GM23338 (cell line): ENCODE results near the gene PPP6R2. TPM values are rescaled to one million over a fixed set of nuclear protein-coding genes. Genes with fewer than 3 reads are reported as not detected.
A peak's percentile ranks its signal among the peaks of the same experiment; 100 is the strongest.

ENCODE experiments used
- ATAC-seq: fragments of 200-7000 bp; cut with Tn5 transposase; 3 replicates; pipeline ENCODE4 v1.9.1; 2020
- DNase-seq: peaks from one replicate; pipeline ENCODE4 v3.0.0-alpha.2; 2015; ENCODE audit warnings: low spot score
- H2AFZ ChIP-seq: fragments of 200-600 bp; sonication (generic); 2 replicates; pipeline ENCODE4 v1.8.0; 2016; ENCODE audit warnings: antibody characterized with exemption, mild to moderate bottlenecking, moderate library complexity
- H3F3A ChIP-seq: fragments of 200-600 bp; sonication (generic); replicated peaks from 2 replicates; pipeline ENCODE4 v1.8.0; 2017; ENCODE audit warnings: antibody characterized with exemption, mixed run types, low read depth
- H3K27ac ChIP-seq: fragments of 200-600 bp; sonication (generic); 2 replicates; pipeline ENCODE4 v1.6.1; 2016; ENCODE audit warnings: low read depth
- H3K27me3 ChIP-seq: fragments of 200-600 bp; sonication (generic); 2 replicates; pipeline ENCODE4 v1.8.0; 2016; ENCODE audit warnings: mild to moderate bottlenecking, mixed run types, moderate library complexity; ENCODE audit not compliant: insufficient read depth
- H3K36me3 ChIP-seq: fragments of 200-600 bp; sonication (generic); 2 replicates; pipeline ENCODE4 v1.8.0; 2016; ENCODE audit warnings: mild to moderate bottlenecking; ENCODE audit not compliant: insufficient read depth
- H3K4me1 ChIP-seq: fragments of 200-600 bp; sonication (generic); 2 replicates; pipeline ENCODE4 v1.8.0; 2016; ENCODE audit warnings: mild to moderate bottlenecking, moderate library complexity; ENCODE audit not compliant: insufficient read depth
- H3K4me2 ChIP-seq: fragments of 200-600 bp; sonication (generic); 2 replicates; pipeline ENCODE4 v1.7.1; 2017; ENCODE audit warnings: mixed run types
- H3K4me3 ChIP-seq: fragments of 200-600 bp; sonication (generic); 2 replicates; pipeline ENCODE4 v1.6.1; 2016; ENCODE audit warnings: mixed run types
- H3K79me2 ChIP-seq: fragments of 200-600 bp; sonication (generic); replicated peaks from 2 replicates; pipeline ENCODE4 v1.8.0; 2017; ENCODE audit warnings: mild to moderate bottlenecking; ENCODE audit not compliant: insufficient read depth
- H3K9me2 ChIP-seq: fragments of 200-600 bp; sonication (generic); 2 replicates; pipeline ENCODE4 v1.8.0; 2017; ENCODE audit not compliant: insufficient read depth
- H4K20me1 ChIP-seq: fragments of 200-600 bp; sonication (generic); replicated peaks from 2 replicates; pipeline ENCODE4 v1.8.0; 2017; ENCODE audit warnings: mild to moderate bottlenecking; ENCODE audit not compliant: insufficient read depth
- H3K27ac Mint-ChIP-seq: 2 replicates; pipeline ENCODE4 v1.8.0; 2020; ENCODE audit warnings: inconsistent platforms, mild to moderate bottlenecking, moderate library complexity, mixed read lengths
- H3K27me3 Mint-ChIP-seq: 3 replicates; pipeline ENCODE4 v1.8.0; 2022; ENCODE audit warnings: low read depth, mild to moderate bottlenecking, moderate library complexity, mixed read lengths, inconsistent platforms; ENCODE audit not compliant: insufficient read depth, poor library complexity
- H3K36me3 Mint-ChIP-seq: 3 replicates; pipeline ENCODE4 v1.8.0; 2021; ENCODE audit warnings: low read depth, mild to moderate bottlenecking, inconsistent platforms, moderate library complexity, mixed read lengths
- H3K4me1 Mint-ChIP-seq: 3 replicates; pipeline ENCODE4 v1.8.0; 2020; ENCODE audit warnings: mild to moderate bottlenecking, inconsistent platforms, mixed read lengths
- H3K4me3 Mint-ChIP-seq: 3 replicates; pipeline ENCODE4 v1.8.0; 2021; ENCODE audit warnings: moderate library complexity, mild to moderate bottlenecking, inconsistent platforms, mixed read lengths
- H3K9me3 Mint-ChIP-seq: 3 replicates; pipeline ENCODE4 v1.8.0; 2020; ENCODE audit warnings: moderate library complexity, mild to moderate bottlenecking, inconsistent platforms, mixed read lengths
- CREB1 ChIP-seq: fragments of 250-450 bp; sonication (Bioruptor Pico); IDR thresholded peaks from 2 replicates; pipeline ENCODE4 v1.5.0; 2020; ENCODE audit warnings: low read depth, mild to moderate bottlenecking, moderate library complexity
- EZH2phosphoT487 ChIP-seq: fragments of 200-600 bp; sonication (generic); IDR thresholded peaks from one replicate; pipeline ENCODE4 v1.8.1; 2018; ENCODE audit warnings: antibody characterized with exemption; ENCODE audit not compliant: unreplicated experiment
- JUNB ChIP-seq: IDR thresholded peaks from one replicate; pipeline ENCODE4 v1.6.1; 2016; ENCODE audit warnings: antibody characterized with exemption; ENCODE audit not compliant: unreplicated experiment
- POLR2AphosphoS5 ChIP-seq: IDR thresholded peaks from 2 replicates; pipeline ENCODE4 v1.6.1; 2016; ENCODE audit warnings: antibody characterized with exemption, low read depth
- STAT1 ChIP-seq: IDR thresholded peaks from one replicate; pipeline ENCODE4 v1.6.1; 2016; ENCODE audit warnings: antibody characterized with exemption; ENCODE audit not compliant: unreplicated experiment
- ZNF114 ChIP-seq: fragments of 250-450 bp; sonication (Bioruptor Pico); IDR thresholded peaks from 2 replicates; pipeline ENCODE4 v1.5.0; 2020; ENCODE audit warnings: mild to moderate bottlenecking, moderate library complexity
- polyA plus RNA-seq: library from polyadenylated mRNA; unstranded; fragments of >200 nt; fragmentation: Nextera tagmentation; extraction: Ambion mirVana; gene quantifications from 2 replicates; pipeline ENCODE4 v1.2.1, GENCODE V29; 2016
- total RNA-seq: library from RNA; depleted of rRNA; stranded (reverse); fragments of >200 nt; shearing (Covaris generic); gene quantifications from 2 replicates; pipeline ENCODE4 v1.2.3, GENCODE V29; 2014
- TF ChIP-seq, protein P1 (sequence below): IDR thresholded peaks from one replicate; pipeline ENCODE4 v1.6.1; 2018; ENCODE audit warnings: antibody characterized with exemption; ENCODE audit not compliant: unreplicated experiment
- TF ChIP-seq, protein P2 (sequence below): IDR thresholded peaks from 2 replicates; pipeline ENCODE4 v1.6.1; 2016; ENCODE audit warnings: antibody characterized with exemption
- TF ChIP-seq, protein P3 (sequence below), 2 experiments: fragments of 200-600 bp in 1 of 2; sonication (generic) in 1 of 2; conservative IDR thresholded peaks; 2 replicates each; pipeline versions ENCODE4 v1.5.1 to v1.6.1; 2016 to 2017; ENCODE audit warnings: antibody characterized with exemption in 2 of 2, low read depth in 2 of 2, mild to moderate bottlenecking in 2 of 2, moderate library complexity in 1 of 2
- TF ChIP-seq, protein P4 (sequence below): fragments of 250-450 bp; sonication (Bioruptor Pico); IDR thresholded peaks from 2 replicates; pipeline ENCODE4 v1.5.0; 2020; ENCODE audit warnings: mild to moderate bottlenecking, moderate library complexity

PPP6R2 gene
- total and polyA plus RNA-seq, 2 experiments from 2014 or later, result 11.9 to 45.8 TPM

DNA sequence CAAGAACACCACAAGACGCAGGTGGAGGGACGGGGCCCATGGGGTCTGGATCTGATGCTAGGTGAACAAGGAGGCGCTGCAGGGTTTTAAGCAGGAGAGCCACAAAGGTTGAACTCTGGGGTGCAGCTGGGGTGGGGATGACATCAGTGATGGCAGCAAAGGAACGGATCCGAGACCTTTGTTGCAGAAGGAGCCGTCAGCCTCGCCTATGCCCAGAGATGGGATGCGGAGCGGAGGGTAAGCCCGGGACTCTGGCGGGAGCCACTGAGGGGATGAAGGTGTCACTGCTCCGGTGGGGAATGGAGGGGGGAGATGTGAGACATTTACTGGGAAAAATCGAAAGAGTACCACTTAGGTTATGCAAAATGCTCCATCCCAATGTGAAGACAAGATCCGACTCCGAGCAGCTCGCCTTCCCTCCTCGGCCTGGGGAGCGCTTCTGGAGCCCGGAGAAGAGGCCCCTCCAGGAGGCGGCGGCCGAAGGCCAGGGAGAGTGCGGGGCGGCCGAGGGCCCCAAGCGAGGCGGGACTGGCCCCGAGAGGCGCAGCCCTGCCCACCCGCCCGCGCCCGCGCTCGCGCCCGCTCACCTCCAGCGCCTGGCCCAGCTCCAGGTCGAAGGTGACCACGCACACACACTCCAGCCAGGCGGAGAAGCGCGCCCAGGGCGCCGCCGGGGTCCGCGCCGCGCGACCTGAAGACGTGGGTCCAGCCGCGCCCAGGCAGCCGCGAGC lies 16.7 kb upstream of the PPP6R2 start (continued):
- TF ChIP-seq, protein P1, sequence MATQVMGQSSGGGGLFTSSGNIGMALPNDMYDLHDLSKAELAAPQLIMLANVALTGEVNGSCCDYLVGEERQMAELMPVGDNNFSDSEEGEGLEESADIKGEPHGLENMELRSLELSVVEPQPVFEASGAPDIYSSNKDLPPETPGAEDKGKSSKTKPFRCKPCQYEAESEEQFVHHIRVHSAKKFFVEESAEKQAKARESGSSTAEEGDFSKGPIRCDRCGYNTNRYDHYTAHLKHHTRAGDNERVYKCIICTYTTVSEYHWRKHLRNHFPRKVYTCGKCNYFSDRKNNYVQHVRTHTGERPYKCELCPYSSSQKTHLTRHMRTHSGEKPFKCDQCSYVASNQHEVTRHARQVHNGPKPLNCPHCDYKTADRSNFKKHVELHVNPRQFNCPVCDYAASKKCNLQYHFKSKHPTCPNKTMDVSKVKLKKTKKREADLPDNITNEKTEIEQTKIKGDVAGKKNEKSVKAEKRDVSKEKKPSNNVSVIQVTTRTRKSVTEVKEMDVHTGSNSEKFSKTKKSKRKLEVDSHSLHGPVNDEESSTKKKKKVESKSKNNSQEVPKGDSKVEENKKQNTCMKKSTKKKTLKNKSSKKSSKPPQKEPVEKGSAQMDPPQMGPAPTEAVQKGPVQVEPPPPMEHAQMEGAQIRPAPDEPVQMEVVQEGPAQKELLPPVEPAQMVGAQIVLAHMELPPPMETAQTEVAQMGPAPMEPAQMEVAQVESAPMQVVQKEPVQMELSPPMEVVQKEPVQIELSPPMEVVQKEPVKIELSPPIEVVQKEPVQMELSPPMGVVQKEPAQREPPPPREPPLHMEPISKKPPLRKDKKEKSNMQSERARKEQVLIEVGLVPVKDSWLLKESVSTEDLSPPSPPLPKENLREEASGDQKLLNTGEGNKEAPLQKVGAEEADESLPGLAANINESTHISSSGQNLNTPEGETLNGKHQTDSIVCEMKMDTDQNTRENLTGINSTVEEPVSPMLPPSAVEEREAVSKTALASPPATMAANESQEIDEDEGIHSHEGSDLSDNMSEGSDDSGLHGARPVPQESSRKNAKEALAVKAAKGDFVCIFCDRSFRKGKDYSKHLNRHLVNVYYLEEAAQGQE, result no peak
- TF ChIP-seq POLR2AphosphoS5, result no peak
- no peak for TF ChIP-seq CREB1
- TF ChIP-seq ZNF114 (CRISPR knock-in tag), result no peak
- no peak for TF ChIP-seq JUNB
- TF ChIP-seq, protein P2, sequence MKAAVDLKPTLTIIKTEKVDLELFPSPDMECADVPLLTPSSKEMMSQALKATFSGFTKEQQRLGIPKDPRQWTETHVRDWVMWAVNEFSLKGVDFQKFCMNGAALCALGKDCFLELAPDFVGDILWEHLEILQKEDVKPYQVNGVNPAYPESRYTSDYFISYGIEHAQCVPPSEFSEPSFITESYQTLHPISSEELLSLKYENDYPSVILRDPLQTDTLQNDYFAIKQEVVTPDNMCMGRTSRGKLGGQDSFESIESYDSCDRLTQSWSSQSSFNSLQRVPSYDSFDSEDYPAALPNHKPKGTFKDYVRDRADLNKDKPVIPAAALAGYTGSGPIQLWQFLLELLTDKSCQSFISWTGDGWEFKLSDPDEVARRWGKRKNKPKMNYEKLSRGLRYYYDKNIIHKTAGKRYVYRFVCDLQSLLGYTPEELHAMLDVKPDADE, result no peak
- TF ChIP-seq EZH2phosphoT487, result no peak
- no peak for TF ChIP-seq STAT1

DNA sequence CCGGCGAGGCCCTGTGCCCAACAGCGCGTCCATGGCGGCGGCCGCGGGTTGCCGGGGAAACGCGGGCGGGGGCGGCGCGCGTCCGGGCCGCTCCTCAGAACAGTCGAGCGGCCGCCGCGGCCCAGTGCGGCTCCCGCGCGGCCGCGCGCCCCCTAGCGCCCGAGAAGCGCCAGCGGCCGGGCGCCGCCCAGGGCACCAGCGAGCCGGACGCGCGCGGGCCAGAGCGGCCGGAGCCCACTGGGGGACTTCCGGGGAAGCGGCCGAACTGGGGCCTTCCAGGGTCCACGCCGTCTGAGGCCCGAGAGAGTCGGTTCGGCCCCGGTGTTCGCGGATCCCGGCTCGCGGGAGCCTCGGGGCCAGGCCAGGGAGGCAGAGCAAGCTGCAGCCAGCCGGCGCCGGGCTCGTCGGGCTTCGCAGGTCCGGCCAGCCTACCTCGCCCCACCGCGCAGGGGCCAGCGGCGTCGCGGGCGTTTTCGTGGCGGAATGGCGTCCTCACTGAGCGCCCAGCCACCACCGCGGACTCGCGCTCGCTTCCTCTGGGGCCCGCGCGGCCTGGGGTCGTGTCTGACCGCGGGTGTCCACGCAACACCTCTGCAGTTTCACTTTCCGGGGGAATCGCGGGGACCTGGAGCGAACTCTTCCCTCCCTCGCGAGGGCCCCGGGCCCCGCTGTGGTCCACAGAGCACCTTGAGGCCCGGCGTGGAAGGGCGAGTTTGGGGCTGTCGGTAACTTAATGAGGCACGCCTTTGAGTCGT lies 16.0 kb upstream of the PPP6R2 start, which contains the start of gene DENND6B:
Gene DENND6B (minus strand): TSS at position 57 of the 755 bp plus-strand sequence. CDS start 24 bp downstream, at position 33.
- peak; percentile 90 for ATAC-seq
- Histone ChIP-seq H4K20me1 (no peaks in the 10 kb centered on the region), H3F3A (no peaks in the 10 kb centered on the region), H2AFZ (peak within 1 kb of the TSS; percentile 90; the same call in 1 of the 2 replicates), H3K4me3 (peak within 1 kb of the TSS; percentile 72), H3K79me2 (no peaks in the 10 kb centered on the region), H3K27me3 (peaks cover 19% of the 10 kb centered on the region), H3K36me3 (no peaks in the 10 kb centered on the region), H3K27ac (no peak within 1 kb of the TSS), H3K4me2 (peak within 1 kb of the TSS; percentile 89), H3K9me2 (no peaks in the 10 kb centered on the region), H3K4me1 (no peaks in the 10 kb centered on the region; the same call in 1 of the 2 replicates)
- Mint-ChIP-seq H3K27me3 (peaks cover 20% of the 10 kb centered on the region), H3K27ac (no peak within 1 kb of the TSS), H3K9me3 (0 out of 3 replicates have a peak, but pooled peaks cover 3% of the 10 kb centered on the region), H3K4me1 (peaks cover 6% of the 10 kb centered on the region; the same call in 2 of the 3 replicates), H3K4me3 (peak within 1 kb of the TSS; percentile 87), H3K36me3 (no peaks in the 10 kb centered on the region)
- peak; percentile 85 for DNase-seq
- no peak for TF ChIP-seq EZH2phosphoT487
- TF ChIP-seq, protein P3, sequence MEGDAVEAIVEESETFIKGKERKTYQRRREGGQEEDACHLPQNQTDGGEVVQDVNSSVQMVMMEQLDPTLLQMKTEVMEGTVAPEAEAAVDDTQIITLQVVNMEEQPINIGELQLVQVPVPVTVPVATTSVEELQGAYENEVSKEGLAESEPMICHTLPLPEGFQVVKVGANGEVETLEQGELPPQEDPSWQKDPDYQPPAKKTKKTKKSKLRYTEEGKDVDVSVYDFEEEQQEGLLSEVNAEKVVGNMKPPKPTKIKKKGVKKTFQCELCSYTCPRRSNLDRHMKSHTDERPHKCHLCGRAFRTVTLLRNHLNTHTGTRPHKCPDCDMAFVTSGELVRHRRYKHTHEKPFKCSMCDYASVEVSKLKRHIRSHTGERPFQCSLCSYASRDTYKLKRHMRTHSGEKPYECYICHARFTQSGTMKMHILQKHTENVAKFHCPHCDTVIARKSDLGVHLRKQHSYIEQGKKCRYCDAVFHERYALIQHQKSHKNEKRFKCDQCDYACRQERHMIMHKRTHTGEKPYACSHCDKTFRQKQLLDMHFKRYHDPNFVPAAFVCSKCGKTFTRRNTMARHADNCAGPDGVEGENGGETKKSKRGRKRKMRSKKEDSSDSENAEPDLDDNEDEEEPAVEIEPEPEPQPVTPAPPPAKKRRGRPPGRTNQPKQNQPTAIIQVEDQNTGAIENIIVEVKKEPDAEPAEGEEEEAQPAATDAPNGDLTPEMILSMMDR (conservative IDR thresholded peaks at IDR 0.05; ENCODE audit: low read depth in 2 of 2), result peak in 1 of 2 experiments; percentile 56; a peak in 2 of 4 replicates
- TF ChIP-seq, protein P4, sequence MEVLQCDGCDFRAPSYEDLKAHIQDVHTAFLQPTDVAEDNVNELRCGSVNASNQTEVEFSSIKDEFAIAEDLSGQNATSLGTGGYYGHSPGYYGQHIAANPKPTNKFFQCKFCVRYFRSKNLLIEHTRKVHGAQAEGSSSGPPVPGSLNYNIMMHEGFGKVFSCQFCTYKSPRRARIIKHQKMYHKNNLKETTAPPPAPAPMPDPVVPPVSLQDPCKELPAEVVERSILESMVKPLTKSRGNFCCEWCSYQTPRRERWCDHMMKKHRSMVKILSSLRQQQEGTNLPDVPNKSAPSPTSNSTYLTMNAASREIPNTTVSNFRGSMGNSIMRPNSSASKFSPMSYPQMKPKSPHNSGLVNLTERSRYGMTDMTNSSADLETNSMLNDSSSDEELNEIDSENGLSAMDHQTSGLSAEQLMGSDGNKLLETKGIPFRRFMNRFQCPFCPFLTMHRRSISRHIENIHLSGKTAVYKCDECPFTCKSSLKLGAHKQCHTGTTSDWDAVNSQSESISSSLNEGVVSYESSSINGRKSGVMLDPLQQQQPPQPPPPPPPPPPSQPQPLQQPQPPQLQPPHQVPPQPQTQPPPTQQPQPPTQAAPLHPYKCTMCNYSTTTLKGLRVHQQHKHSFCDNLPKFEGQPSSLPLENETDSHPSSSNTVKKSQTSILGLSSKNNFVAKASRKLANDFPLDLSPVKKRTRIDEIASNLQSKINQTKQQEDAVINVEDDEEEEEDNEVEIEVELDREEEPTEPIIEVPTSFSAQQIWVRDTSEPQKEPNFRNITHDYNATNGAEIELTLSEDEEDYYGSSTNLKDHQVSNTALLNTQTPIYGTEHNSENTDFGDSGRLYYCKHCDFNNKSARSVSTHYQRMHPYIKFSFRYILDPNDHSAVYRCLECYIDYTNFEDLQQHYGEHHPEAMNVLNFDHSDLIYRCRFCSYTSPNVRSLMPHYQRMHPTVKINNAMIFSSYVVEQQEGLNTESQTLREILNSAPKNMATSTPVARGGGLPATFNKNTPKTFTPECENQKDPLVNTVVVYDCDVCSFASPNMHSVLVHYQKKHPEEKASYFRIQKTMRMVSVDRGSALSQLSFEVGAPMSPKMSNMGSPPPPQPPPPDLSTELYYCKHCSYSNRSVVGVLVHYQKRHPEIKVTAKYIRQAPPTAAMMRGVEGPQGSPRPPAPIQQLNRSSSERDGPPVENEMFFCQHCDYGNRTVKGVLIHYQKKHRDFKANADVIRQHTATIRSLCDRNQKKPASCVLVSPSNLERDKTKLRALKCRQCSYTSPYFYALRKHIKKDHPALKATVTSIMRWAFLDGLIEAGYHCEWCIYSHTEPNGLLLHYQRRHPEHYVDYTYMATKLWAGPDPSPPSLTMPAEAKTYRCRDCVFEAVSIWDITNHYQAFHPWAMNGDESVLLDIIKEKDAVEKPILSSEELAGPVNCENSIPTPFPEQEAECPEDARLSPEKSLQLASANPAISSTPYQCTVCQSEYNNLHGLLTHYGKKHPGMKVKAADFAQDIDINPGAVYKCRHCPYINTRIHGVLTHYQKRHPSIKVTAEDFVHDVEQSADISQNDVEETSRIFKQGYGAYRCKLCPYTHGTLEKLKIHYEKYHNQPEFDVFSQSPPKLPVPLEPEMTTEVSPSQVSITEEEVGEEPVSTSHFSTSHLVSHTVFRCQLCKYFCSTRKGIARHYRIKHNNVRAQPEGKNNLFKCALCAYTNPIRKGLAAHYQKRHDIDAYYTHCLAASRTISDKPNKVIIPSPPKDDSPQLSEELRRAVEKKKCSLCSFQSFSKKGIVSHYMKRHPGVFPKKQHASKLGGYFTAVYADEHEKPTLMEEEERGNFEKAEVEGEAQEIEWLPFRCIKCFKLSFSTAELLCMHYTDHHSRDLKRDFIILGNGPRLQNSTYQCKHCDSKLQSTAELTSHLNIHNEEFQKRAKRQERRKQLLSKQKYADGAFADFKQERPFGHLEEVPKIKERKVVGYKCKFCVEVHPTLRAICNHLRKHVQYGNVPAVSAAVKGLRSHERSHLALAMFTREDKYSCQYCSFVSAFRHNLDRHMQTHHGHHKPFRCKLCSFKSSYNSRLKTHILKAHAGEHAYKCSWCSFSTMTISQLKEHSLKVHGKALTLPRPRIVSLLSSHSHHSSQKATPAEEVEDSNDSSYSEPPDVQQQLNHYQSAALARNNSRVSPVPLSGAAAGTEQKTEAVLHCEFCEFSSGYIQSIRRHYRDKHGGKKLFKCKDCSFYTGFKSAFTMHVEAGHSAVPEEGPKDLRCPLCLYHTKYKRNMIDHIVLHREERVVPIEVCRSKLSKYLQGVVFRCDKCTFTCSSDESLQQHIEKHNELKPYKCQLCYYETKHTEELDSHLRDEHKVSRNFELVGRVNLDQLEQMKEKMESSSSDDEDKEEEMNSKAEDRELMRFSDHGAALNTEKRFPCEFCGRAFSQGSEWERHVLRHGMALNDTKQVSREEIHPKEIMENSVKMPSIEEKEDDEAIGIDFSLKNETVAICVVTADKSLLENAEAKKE, result no peak
- peak; percentile 57; the same call in 1 of the 2 replicates for TF ChIP-seq POLR2AphosphoS5
- TF ChIP-seq JUNB, result no peak
